ENCODE measurements around the gene STK32B.

The STK32B gene

GRCh38 chr4:5462254-5462835 is 411.1 kb downstream of the STK32B start:
- DNase-seq (ENCODE audit: low read depth), result no peak
- TF ChIP-seq CTCF (IDR thresholded peaks at IDR 0.05; ENCODE audit: low read length, missing control alignments), result no peak
- no peak overlapping the region for H3K4me3 ChIP-seq (replicated peaks; ENCODE audit: low read depth, low read length)

GRCh38 chr4:5462896-5463295 is 411.6 kb downstream of the STK32B start:
- TF ChIP-seq CTCF (IDR thresholded peaks at IDR 0.05; ENCODE audit: low read length, missing control alignments), result no peak
- no peak for DNase-seq (ENCODE audit: low read depth)
- no peak overlapping the region for H3K4me3 ChIP-seq (replicated peaks; ENCODE audit: low read depth, low read length)

GRCh38 chr4:5463361-5463760 is 412.1 kb downstream of the STK32B start:
- TF ChIP-seq CTCF (IDR thresholded peaks at IDR 0.05; ENCODE audit: low read length, missing control alignments), result no peak
- DNase-seq (ENCODE audit: low read depth), result no peak
- no peak overlapping the region for H3K4me3 ChIP-seq (replicated peaks; ENCODE audit: low read depth, low read length)

GRCh38 chr4:5463936-5464650 is 412.8 kb downstream of the STK32B start:
- no peak for TF ChIP-seq CTCF (IDR thresholded peaks at IDR 0.05; ENCODE audit: low read length, missing control alignments)
- no peak for DNase-seq (ENCODE audit: low read depth)
- H3K4me3 ChIP-seq (replicated peaks; ENCODE audit: low read depth, low read length), result no peak overlapping the region

GRCh38 chr4:5465529-5465928 is 414.2 kb downstream of the STK32B start:
- TF ChIP-seq CTCF (IDR thresholded peaks at IDR 0.05; ENCODE audit: low read length, missing control alignments), result no peak
- DNase-seq (ENCODE audit: low read depth), result no peak
- no peak overlapping the region for H3K4me3 ChIP-seq (replicated peaks; ENCODE audit: low read depth, low read length)

- DNase-seq (ENCODE audit: low read depth), result no peak
- no peak overlapping the region for H3K4me3 ChIP-seq (replicated peaks; ENCODE audit: low read depth, low read length)
- no peak for TF ChIP-seq CTCF (IDR thresholded peaks at IDR 0.05; ENCODE audit: low read length, missing control alignments)
These were observed 414.7 kb downstream of the STK32B start for GRCh38 chr4:5465956-5466355.

- DNase-seq (ENCODE audit: low read depth), result no peak
- H3K4me3 ChIP-seq (replicated peaks; ENCODE audit: low read depth, low read length), result no peak overlapping the region
- TF ChIP-seq CTCF (IDR thresholded peaks at IDR 0.05; ENCODE audit: low read length, missing control alignments), result no peak
These were observed 415.8 kb downstream of the STK32B start for GRCh38 chr4:5467111-5467510.
